ENCODE data around the gene SIPA1L3. TPM values are rescaled to one million over a fixed set of nuclear protein-coding genes. Genes with fewer than 3 reads are reported as not detected.
A peak's percentile ranks its signal among the peaks of the same experiment; 100 is the strongest.

Gene SIPA1L3
- total RNA-seq, 1 donor from 2014 or later = 26.9 TPM

DNA sequence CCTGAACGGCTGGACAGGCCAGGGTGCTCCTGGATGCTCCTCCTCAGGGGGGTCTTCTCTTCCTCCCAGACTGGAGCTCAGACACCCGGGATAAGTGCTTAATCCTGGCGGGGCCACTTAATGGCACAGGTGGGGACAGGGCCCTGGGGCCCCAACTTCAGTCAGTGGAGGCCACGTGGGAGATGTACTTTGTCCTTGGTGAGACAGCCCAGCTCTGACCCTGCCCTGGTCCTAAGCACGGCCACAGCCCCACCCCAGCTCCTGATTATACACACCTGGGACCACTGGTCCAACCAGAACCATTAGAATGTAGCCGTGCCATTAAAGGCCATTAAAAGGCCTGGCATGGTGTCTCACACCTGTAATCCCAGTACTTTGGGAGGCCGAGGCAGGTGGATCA is 341.4 kb downstream of the SIPA1L3 start:
- no peak for TF ChIP-seq EZH2 (IDR thresholded peaks at IDR 0.05; ENCODE audit: insufficient read depth, low read length)
- TF ChIP-seq, protein P1, sequence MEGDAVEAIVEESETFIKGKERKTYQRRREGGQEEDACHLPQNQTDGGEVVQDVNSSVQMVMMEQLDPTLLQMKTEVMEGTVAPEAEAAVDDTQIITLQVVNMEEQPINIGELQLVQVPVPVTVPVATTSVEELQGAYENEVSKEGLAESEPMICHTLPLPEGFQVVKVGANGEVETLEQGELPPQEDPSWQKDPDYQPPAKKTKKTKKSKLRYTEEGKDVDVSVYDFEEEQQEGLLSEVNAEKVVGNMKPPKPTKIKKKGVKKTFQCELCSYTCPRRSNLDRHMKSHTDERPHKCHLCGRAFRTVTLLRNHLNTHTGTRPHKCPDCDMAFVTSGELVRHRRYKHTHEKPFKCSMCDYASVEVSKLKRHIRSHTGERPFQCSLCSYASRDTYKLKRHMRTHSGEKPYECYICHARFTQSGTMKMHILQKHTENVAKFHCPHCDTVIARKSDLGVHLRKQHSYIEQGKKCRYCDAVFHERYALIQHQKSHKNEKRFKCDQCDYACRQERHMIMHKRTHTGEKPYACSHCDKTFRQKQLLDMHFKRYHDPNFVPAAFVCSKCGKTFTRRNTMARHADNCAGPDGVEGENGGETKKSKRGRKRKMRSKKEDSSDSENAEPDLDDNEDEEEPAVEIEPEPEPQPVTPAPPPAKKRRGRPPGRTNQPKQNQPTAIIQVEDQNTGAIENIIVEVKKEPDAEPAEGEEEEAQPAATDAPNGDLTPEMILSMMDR (IDR thresholded peaks at IDR 0.05; ENCODE audit: insufficient read depth, low read depth, low read length) = no peak
- Histone ChIP-seq H3K27me3 (ENCODE audit: insufficient read depth, low read length) (no peaks in the 10 kb centered on the region), H4K20me1 (ENCODE audit: insufficient read depth, low read length) (no peaks in the 10 kb centered on the region), H3K79me2 (ENCODE audit: insufficient read depth, low read length) (no peaks in the 10 kb centered on the region), H3K4me2 (ENCODE audit: low read length) (no peak overlapping the region), H3K9ac (ENCODE audit: low read length) (no peak overlapping the region), H3K4me1 (ENCODE audit: insufficient read depth, low read length) (peaks cover 15% of the 10 kb centered on the region), H3K9me3 (ENCODE audit: insufficient read depth, low read depth, low read length) (no peaks in the 10 kb centered on the region), H2AFZ (ENCODE audit: low read depth, low read length) (no peak overlapping the region), H3K27ac (ENCODE audit: low read depth, low read length) (no peak overlapping the region), H3K4me3 (ENCODE audit: insufficient read depth, low read depth, low read length) (no peak overlapping the region), H3K36me3 (ENCODE audit: insufficient read depth, low read length) (no peaks in the 10 kb centered on the region)
- H3K27ac Mint-ChIP-seq (ENCODE audit: unreplicated experiment) = no peak overlapping the region
- peaks cover 2% of the 10 kb centered on the region for H3K36me3 Mint-ChIP-seq (ENCODE audit: low read depth, unreplicated experiment)
- DNase-seq (ENCODE audit: low read depth) (no peak), FAIRE-seq (no peak)
- H3K27me3 Mint-ChIP-seq (ENCODE audit: low read depth, unreplicated experiment) = peaks cover 6% of the 10 kb centered on the region
- H3K4me1 Mint-ChIP-seq (ENCODE audit: low read depth, unreplicated experiment) = peaks cover 18% of the 10 kb centered on the region
- no peaks in the 10 kb centered on the region for H3K9me3 Mint-ChIP-seq (ENCODE audit: unreplicated experiment)
- H3K4me3 Mint-ChIP-seq (ENCODE audit: unreplicated experiment) = no peak overlapping the region

DNA sequence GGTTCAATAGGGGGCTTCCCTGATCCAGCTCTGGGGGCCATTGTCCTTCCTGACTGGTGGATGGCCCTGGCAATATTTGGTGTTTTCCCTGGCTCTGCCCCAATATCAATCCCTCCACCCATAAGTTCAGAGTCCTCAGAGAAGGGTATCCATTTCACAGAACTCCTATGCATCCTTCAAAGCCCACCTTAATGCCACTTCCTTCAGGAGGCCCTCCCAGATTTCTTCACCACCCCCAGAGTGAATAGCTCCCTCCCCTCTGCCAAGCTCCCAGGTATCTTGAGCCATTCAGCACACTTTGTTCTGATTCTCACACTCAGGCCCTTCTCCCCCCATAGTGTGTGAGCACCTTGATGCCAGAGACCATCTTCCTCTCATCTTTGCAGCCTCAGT is 343.4 kb downstream of the SIPA1L3 start:
- H3K36me3 Mint-ChIP-seq (ENCODE audit: low read depth, unreplicated experiment) = peaks cover 2% of the 10 kb centered on the region

More for the DNA sequence above, 343.4 kb downstream of the SIPA1L3 start:
- no peak overlapping the region for H2AFZ ChIP-seq (ENCODE audit: low read depth, low read length)
- H3K79me2 ChIP-seq (ENCODE audit: insufficient read depth, low read length) = no peaks in the 10 kb centered on the region
- no peak overlapping the region for H3K4me3 ChIP-seq (ENCODE audit: insufficient read depth, low read depth, low read length)
- TF ChIP-seq, protein P1 (IDR thresholded peaks at IDR 0.05; ENCODE audit: insufficient read depth, low read depth, low read length) = no peak
- TF ChIP-seq EZH2 (IDR thresholded peaks at IDR 0.05; ENCODE audit: insufficient read depth, low read length) = no peak
- no peaks in the 10 kb centered on the region for H3K27me3 ChIP-seq (ENCODE audit: insufficient read depth, low read length)
- no peak overlapping the region for H3K27ac ChIP-seq (ENCODE audit: low read depth, low read length)
- Mint-ChIP-seq H3K27me3 (ENCODE audit: low read depth, unreplicated experiment) (no peaks in the 10 kb centered on the region), H3K9me3 (ENCODE audit: unreplicated experiment) (no peaks in the 10 kb centered on the region), H3K4me3 (ENCODE audit: unreplicated experiment) (peak overlapping the region; percentile 2), H3K4me1 (ENCODE audit: low read depth, unreplicated experiment) (peaks cover 20% of the 10 kb centered on the region), H3K27ac (ENCODE audit: unreplicated experiment) (peak overlapping the region; percentile 69)
- peaks cover 15% of the 10 kb centered on the region for H3K4me1 ChIP-seq (ENCODE audit: insufficient read depth, low read length)
- no peak overlapping the region for H3K4me2 ChIP-seq (ENCODE audit: low read length)
- H3K36me3 ChIP-seq (ENCODE audit: insufficient read depth, low read length) = no peaks in the 10 kb centered on the region
- no peaks in the 10 kb centered on the region for H4K20me1 ChIP-seq (ENCODE audit: insufficient read depth, low read length)
- FAIRE-seq (no peak), DNase-seq (ENCODE audit: low read depth) (no peak)
- no peaks in the 10 kb centered on the region for H3K9me3 ChIP-seq (ENCODE audit: insufficient read depth, low read depth, low read length)
- H3K9ac ChIP-seq (ENCODE audit: low read length) = no peak overlapping the region
